Activated CD8-positive, alpha-beta memory T cell treated with anti-CD3 and anti-CD28 coated beads, Interleukin-2, amount 50 U/mL, for 1 hour (primary cell): ENCODE results near the gene MYG1.
"Not testable (repeated sequence)": the region's sequence is repeated elsewhere in the genome, so short reads cannot be mapped to it uniquely, and the experiment has no call there.

Source experiments
- DNase-seq: peaks from one replicate; pipeline ENCODE4 v3.0.0-alpha.2; 2020; ENCODE audit errors: extremely low read depth

MYG1 gene

DNA sequence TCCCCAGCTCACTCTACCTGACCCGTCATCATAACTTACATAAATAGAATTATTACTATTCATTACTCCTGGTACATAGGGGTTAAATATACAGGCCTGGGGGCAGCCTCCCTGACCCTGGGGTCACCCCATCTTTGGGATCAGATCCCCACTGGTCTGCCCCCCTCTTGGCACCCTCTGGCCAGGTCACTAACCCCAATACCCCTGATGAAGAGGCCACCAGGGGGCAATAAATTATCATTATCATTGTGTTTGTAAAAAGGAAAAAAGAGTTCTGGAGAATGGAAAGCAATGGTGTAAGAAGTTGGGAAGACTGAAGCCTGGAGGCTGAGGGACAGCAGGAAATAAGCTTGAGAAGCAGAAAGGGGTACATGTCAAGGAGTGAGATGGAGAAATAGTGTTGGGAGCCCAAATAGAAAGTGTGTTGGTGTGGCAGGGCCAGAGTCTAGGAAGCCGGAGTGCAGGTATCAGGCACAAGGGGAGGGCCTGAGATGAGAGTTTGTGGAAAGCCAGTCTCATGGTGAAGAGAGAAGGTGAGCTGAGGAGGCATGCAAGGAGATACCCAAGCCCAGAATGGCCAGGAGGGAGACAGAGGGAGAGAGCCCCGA, 28.0 kb downstream of the MYG1 start:
- no peak for DNase-seq

DNA sequence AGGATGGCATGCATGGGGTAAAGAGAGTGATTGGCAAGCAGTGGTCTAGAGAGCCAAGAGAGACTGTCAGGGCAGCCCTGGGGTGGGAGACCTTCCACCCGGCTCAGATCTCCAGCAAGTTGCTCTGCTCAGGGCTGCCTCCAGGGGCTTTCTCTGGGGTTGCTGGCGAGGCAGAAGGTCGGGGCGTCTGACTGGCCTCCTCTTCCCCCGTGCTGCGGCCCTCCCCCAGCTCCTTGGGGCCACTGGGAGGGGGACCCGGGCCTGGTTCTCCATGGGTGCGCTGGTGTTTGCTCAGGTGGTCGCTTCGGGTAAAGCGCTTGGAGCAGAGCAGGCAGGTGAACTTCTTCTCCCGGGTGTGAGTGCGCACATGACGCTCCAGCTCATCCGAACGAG, 28.5 kb downstream of the MYG1 start:
- DNase-seq, result no peak

DNA sequence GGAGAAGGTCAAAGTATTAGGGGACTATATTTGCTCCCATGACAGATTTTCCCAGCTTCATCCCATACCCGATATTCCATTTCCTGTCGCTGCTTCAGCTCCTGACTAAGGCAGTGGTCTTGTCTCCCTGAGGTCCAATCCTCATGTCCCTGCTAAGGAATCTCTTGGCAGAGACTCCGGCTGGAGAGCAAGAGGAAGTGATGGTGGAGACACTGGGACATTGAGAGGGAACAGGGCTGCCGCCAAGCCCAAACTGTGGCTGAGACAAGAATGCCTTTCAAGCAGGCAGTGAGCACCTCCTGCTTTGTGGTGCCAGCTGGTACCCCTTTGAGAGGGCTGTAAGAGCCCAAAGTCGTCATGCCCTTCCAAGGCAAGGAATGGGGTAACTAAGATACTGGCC, 31.2 kb downstream of the MYG1 start:
- no peak for DNase-seq

DNA sequence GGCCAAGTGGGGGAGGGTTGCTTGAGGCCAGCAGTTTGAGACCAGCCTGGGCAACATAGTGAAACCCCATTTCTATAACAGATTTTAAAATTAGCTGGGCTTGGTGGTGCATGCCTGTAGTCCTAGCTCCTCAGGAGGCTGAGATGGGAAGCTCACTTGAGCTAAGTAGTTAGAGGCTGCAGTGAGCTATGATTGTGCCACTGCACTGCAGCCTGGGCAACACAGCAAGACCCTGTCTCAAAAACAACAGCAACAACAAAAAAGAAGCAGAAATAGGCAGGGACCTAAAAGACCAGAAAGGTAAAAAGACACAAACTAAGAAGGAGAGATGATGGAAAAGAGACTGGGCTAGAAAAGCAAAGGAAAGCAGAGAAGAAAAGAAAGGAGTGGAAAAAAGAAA, 32.8 kb downstream of the MYG1 start:
- not testable (repeated sequence) for DNase-seq

DNA sequence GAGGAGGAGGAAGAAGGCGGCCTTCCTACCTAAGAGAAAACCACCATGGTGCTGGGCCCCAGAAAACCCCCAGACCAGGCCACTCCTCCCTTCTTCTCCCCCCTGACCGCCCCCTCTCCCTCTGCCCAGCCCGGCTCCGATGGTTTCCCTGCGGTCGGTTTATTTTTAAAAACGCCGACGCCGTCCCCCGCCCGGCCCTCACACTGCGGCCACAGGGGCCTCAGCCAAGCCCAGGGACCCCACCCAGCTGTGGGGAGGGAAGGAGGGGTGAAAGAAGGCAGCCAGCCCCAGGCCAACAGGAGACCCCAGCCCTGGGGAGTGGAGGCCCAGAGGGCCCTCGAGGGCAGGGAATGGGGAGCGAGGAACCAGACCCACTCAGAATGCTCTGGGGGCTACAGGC, 33.2 kb downstream of the MYG1 start:
- DNase-seq, result no peak

DNA sequence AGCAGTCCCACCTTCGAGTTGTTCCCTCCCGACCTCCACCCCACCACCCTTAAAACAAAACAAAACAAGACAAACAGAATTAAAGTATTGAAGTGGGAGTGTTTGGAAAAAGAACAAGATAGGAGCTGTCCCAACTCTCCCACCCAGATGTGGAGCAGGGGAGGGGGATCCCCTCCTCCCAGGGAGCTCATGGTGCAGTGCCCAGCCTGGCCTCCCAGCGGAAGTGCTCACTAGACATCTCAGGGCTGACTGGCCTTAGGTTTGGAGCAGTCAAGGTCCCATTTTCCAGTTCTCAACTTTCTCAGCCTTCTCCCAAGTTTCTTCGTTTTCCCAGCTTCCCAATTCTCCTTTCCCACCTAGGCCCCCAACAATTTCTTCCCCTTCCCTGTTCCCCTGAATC, 33.8 kb downstream of the MYG1 start:
- no peak for DNase-seq

DNA sequence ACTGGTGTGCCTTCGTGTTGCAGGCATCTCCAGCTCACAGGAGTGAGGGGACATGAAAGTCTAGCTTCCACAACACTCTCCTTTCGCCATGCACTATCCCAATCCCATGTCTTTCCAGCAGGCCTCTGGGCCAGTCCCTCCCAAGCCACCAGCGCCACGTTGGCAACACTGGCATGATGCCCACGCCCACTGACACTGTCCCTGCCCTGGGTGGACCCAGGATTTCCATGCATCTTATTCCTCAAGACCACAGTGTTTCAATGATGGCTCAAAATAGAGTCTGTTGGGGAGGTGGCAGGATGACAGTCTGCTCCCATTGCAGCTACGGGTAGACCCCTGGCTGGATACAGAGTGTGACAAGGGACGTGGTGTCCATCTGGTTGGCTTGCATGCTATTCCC, 34.4 kb downstream of the MYG1 start:
- DNase-seq, result no peak

DNA sequence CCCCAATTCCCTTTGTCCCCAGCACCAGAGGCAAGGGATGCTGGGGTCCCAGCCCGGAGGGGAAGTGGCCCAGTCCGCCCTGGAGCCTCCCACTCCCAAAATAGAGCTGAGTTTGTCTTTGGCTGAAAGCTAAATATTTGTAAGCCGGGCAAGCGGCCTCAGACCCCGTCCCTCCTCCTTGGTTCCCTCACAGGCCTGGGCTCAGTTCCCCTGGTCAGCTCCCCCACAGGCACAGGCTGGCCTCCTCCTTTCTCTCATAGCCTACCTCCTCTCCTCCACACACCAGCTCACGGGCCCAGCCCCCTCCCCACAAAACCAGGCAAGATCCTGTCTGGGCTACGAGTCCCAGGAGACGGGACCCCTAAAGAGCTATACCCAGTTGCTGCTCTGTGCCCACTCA, 35.3 kb downstream of the MYG1 start:
- no peak for DNase-seq

DNA sequence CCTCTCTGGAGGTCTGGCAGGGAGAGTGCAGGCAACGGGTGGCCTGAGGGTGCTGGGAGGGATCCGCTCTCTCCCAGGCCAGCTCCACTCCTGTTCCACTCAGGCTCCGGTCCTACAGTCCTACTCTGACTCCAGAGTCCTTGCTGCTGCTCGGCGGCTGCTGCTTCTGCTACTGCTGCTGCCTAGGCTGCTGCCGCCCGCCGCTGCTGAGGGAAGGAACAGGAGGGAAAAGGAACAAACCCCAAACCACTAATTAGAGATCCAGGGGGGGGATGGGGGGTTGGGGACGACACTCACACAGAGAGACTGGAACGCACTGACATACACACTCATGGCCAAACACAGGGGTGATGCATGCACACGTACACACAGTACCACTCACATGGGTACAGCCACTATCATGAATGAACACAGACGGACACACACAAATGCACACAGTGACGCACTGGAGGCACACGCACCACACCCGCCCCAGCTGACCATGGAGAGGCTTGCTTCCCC, 36.7 kb downstream of the MYG1 start, which contains the start of gene SP7:
TSS of gene SP7 (minus strand) at position 174 of the 501 bp plus-strand sequence. CDS start 708 bp downstream, outside the sequence.
- no peak for DNase-seq

DNA sequence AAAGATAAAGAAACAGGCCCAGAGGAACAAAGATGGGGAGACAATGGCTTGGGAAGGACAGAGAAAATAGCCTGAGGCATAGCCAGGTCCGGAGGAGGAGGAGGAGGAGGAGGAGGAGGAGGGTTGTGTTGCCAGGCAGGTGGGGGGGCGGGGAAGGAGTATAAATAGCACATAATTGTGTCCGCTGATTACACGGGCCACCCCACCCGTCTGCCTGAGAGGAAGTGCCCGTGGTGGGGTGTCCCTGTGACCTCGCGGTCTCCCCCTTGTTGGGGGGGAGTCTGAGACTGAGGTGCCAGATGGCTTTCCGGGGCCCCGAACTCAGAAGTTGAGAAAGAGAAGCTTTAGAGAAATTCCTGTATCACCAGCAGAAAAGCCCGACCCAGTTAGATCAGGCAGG, 38.5 kb downstream of the MYG1 start:
- DNase-seq, result no peak

DNA sequence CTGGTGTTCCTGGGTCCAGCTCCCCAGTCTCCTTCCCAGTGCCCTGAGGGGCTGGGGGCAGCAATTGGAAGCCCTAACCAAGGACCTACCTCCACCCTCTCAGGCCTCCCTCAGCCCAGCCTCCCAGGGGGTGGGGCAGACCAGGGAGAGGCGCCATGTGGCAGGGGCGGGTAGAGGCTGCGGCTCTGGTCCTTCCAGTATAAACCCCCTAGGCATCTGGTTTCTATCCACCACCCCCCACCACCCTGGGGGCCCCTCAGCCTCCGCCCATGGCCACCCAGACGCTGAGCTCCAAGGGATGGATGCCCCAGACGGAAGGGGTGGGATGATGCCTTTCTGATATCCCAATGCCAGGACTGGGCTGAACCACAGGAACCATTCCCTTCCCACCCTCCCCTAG, 39.4 kb downstream of the MYG1 start:
- no peak for DNase-seq

DNA sequence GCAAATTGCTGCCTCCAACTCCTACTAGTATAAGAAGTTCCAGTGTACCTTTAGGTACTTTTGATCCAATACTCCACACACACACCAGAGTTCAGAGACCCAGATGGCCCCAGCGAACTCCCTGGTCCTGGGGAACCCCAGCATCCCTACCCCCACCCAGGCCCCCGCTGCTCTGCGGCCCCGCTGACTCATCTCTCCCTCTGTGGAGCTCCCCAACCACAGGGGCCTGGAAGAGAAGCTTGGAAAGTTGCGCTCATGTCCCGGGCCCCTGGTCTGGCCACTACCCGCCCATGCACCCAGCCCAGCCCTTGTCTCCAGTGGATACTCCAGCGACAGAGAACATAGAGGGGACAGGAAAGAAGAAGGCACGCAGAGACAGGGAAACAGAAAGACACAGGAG, 40.9 kb downstream of the MYG1 start:
- DNase-seq, result no peak

DNA sequence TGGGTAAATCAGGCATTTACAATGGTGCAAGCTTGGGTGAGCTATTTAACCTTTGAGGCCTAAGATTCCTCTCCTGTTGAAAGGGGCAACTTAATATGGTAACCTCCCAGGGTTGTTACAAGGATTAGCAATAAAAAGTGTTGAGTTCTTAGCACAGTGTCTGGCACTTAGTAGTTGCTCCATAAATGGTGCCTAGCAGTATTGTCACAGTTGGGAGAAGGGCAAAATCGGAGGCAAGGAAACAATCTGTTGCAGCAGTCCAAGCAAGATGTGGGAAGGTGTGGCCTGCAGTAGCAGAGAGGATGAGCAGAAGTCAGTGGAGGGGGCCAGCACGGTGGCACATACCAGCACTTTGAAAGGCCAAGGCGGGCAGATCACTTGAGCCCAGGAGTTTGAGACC, 44.0 kb downstream of the MYG1 start:
- no peak for DNase-seq

DNA sequence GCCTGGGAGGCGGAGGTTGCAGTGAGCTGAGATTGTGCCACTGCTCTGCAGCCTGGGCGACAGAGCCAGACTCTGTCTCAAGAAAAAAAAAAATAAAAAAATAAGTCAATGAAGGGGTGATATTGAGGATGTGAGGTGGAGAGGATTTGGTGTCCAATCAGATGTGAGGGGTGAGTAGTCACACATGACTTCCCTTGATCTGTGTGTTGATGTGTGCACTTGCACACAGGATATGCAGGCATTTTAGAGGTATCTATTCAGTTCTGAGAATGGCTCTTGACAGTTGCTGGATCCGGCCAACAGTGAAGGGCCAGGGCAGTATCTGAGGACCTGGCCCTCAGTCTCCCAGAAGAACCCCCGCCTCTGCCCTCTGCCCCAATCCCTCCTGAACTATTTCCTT, 44.5 kb downstream of the MYG1 start:
- DNase-seq, result no peak

DNA sequence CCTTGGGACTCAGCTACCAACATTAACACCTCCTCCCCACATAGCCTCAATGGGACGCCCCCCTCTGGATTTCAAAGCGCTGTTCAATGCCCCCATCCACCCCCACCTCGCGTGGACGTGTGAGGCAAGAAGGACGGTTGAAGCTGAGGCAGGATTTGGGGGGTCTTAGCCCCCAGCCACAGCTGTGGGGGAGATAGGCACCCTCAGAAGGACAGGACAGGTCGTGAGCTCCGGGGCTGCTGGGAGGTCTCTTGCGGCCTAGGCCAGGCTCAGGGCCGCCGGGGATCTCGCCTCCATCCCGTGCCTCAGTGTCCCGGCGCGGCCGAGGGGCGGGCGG, 45.0 kb downstream of the MYG1 start:
- DNase-seq, result no peak

DNA sequence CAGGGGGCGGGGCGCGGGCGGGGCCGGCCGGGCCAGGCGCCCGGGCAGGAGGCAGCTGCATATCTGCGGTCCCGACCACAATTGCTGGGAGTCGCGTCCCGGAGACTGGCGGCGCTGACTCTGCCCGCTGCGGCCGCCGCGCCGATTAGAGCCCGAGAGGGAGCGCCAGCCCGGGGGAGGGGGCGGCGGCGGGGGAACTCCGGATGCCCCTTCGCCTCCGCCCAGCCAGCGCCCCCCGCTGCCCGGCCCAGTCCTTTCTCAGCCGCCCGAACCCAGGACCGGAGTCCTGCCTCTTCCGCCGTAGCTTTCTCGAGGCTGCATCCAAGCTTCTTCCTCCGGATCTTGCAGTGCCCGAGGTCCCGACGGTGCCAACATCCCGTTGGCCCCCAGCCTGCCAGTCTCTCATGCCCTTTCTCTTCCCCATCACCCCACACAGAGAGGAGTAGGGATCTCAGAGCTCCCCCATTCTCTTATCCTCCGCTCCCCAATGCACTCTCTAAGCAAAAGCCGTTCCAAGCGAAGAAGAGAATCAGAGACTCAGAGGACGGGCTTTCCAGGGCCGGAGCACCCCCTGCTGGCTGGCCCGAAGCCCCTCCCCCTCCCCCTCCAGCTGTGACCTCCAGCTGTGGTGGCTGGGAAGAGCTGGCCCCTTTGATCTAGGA, 45.5 kb downstream of the MYG1 start:
- no peak for DNase-seq

DNA sequence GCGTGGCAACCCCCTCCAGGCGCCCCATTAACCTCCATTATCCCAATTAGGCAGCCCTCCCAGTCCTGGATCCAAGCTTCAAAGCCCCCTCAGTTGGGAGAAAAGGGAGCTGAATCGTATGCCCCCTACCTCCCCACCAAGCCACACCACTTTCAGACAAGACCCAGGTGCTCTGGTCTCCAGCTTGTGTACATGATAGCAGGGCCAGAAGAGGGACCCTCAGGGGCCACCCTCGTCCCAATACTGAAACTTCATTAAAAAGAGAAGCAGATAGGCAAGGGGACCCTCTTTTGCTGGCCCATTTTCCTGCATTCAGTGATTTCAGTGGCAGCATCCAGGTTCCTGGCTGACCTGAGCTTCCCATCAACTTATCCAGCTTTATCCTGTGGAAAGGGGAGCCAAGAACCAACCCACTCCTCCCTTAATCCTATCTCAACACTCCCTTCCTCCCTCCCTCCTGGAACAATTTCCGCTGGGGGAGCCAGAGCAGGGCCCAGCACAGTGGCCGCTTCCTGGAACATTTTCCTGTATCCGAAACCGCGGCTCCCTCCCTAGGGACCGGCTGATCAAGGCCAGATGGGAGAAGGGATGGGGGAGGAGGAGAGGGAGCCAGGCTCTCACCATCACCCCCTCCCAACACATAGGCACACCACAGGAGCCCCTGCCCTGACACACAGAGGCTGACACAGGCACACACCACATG, 46.1 kb downstream of the MYG1 start:
- DNase-seq, result no peak

DNA sequence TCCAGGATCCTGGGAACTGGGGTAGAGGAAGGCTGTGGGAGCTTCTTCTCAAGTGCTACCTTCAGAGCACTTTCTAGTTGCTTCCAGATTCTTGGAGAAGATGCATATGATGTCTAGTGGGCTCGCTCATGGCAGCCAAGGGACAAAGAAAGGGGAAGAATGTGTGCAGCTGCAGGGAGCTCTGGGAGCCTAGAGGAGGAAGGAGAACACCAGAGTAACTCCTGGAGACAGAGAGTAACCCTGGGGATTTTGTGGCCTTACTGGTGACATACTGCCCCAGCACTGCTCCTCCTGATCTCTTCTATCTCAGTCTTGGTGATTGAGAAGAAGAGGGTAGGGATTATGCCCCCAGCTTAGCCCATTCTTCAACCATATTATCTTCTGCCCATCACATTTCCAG, 47.0 kb downstream of the MYG1 start:
- DNase-seq, result no peak

DNA sequence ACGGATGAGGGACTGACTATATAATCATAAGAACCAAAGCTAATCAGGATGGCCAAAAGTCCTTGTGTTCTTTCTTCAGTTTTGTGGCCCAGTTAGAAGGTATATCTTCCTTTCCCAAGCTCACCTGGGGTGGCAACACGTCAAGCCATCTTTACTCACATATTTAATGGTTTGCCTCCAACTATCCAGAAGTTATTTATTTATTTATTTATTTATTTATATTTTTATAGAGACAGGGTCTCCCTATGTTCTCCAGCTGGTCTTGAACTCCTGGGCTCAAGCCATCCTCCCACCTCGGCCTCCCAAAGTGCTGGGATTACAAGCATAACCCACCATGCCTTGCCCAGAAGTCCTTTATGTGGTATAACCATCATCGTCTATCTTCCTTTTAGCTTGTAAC, 48.4 kb downstream of the MYG1 start:
- DNase-seq, result no peak

DNA sequence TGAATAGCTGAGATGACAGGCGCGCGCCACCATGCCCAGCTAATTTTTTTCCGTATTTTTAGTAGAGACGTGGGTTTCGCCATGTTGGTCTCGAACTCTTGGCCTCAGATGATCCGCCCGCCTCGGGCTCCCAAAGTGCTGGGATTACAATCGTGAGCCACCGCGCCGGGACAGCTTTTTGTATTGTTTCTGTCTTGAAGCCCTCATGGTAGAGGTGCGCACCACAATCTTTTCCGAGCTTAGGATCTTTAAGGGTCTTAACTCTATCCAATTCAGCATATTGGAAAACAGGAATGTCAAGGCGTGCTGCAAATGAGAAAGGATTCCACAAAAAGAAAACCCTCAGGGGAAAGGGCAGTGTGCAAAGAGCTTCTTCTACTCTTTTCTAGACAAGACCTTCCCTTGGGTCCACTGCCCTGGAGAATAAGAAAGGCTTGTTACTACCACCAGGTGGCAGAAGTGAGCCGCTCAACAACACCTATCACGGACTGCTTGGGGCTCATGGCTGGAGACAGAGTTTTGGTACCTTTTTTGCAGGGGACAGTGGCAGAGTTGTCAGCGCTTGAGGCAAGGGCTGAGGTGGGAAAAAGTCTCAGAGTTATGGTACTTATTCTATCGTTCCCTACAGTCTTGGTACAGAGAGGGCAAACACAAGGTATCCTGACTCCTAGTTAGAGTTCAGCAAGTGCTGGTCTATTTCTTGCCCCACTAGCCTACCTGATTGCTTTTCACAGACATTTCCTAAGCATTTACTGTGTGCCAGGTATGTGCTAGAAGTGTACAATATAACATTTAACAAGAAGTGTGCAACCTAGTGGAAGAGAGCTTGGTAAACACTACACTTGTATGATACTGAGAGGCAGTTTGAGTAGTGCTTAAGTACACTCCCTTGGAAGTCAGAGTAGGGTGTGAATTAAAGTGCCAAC, 53.1 kb downstream of the MYG1 start:
- DNase-seq, result peak; percentile 63

DNA sequence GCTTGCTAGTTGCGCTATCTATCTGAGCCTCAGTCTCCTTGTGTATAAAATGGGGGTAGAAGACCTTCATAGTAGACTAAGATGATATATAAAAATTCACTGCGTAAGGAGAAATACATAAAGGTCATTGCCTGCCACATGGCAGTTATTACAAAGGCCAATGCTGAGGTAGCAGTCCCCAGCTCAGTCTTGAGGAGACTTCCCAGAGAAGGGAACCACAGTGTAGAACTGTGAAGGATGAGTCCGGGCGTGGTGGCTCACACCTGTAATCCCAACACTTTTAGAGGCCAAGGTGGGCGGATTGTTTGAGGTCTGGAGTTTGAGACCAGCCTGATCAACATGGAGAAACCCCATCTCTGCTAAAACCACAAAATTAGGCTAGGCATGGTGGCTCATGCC, 53.8 kb downstream of the MYG1 start:
- DNase-seq, result no peak

DNA sequence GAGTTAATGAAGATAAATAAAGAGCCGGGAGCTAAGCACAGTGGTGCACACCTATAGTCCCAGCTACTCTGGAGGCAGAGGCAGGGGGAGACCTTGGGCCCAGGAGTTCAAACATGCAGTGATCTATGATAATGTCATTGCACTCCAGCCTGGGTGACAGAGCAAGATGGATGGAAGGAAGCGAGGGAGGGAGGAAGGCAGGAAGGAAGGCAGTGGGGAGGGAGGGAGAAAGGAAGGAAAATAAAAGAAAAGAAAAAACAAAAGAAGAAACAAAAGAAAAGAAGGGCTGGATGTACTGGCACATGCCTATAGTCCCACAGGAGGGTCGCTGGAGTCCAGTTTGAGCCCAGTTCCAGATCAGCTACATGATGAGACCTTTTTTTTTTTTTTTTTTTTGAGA, 55.6 kb downstream of the MYG1 start:
- DNase-seq, result no peak
